GM23338 (cell line): Measurements from ENCODE around the gene WNT1. TPM values are rescaled to one million over a fixed set of nuclear protein-coding genes. Genes with fewer than 3 reads are reported as not detected.

Experiments used
- ATAC-seq: fragments of 200-7000 bp; cut with Tn5 transposase; 3 replicates; pipeline ENCODE4 v1.9.1; 2020
- DNase-seq: peaks from one replicate; pipeline ENCODE4 v3.0.0-alpha.2; 2015; ENCODE audit warnings: low spot score
- H2AFZ ChIP-seq: fragments of 200-600 bp; sonication (generic); 2 replicates; pipeline ENCODE4 v1.8.0; 2016; ENCODE audit warnings: antibody characterized with exemption, mild to moderate bottlenecking, moderate library complexity
- H3F3A ChIP-seq: fragments of 200-600 bp; sonication (generic); replicated peaks from 2 replicates; pipeline ENCODE4 v1.8.0; 2017; ENCODE audit warnings: antibody characterized with exemption, mixed run types, low read depth
- H3K27ac ChIP-seq: fragments of 200-600 bp; sonication (generic); 2 replicates; pipeline ENCODE4 v1.6.1; 2016; ENCODE audit warnings: low read depth
- H3K27me3 ChIP-seq: fragments of 200-600 bp; sonication (generic); 2 replicates; pipeline ENCODE4 v1.8.0; 2016; ENCODE audit warnings: mild to moderate bottlenecking, mixed run types, moderate library complexity; ENCODE audit not compliant: insufficient read depth
- H3K36me3 ChIP-seq: fragments of 200-600 bp; sonication (generic); 2 replicates; pipeline ENCODE4 v1.8.0; 2016; ENCODE audit warnings: mild to moderate bottlenecking; ENCODE audit not compliant: insufficient read depth
- H3K4me1 ChIP-seq: fragments of 200-600 bp; sonication (generic); 2 replicates; pipeline ENCODE4 v1.8.0; 2016; ENCODE audit warnings: mild to moderate bottlenecking, moderate library complexity; ENCODE audit not compliant: insufficient read depth
- H3K4me2 ChIP-seq: fragments of 200-600 bp; sonication (generic); 2 replicates; pipeline ENCODE4 v1.7.1; 2017; ENCODE audit warnings: mixed run types
- H3K4me3 ChIP-seq: fragments of 200-600 bp; sonication (generic); 2 replicates; pipeline ENCODE4 v1.6.1; 2016; ENCODE audit warnings: mixed run types
- H3K79me2 ChIP-seq: fragments of 200-600 bp; sonication (generic); replicated peaks from 2 replicates; pipeline ENCODE4 v1.8.0; 2017; ENCODE audit warnings: mild to moderate bottlenecking; ENCODE audit not compliant: insufficient read depth
- H3K9me2 ChIP-seq: fragments of 200-600 bp; sonication (generic); 2 replicates; pipeline ENCODE4 v1.8.0; 2017; ENCODE audit not compliant: insufficient read depth
- H4K20me1 ChIP-seq: fragments of 200-600 bp; sonication (generic); replicated peaks from 2 replicates; pipeline ENCODE4 v1.8.0; 2017; ENCODE audit warnings: mild to moderate bottlenecking; ENCODE audit not compliant: insufficient read depth
- H3K27ac Mint-ChIP-seq: 2 replicates; pipeline ENCODE4 v1.8.0; 2020; ENCODE audit warnings: inconsistent platforms, mild to moderate bottlenecking, moderate library complexity, mixed read lengths
- H3K27me3 Mint-ChIP-seq: 3 replicates; pipeline ENCODE4 v1.8.0; 2022; ENCODE audit warnings: low read depth, mild to moderate bottlenecking, moderate library complexity, mixed read lengths, inconsistent platforms; ENCODE audit not compliant: insufficient read depth, poor library complexity
- H3K36me3 Mint-ChIP-seq: 3 replicates; pipeline ENCODE4 v1.8.0; 2021; ENCODE audit warnings: low read depth, mild to moderate bottlenecking, inconsistent platforms, moderate library complexity, mixed read lengths
- H3K4me1 Mint-ChIP-seq: 3 replicates; pipeline ENCODE4 v1.8.0; 2020; ENCODE audit warnings: mild to moderate bottlenecking, inconsistent platforms, mixed read lengths
- H3K4me3 Mint-ChIP-seq: 3 replicates; pipeline ENCODE4 v1.8.0; 2021; ENCODE audit warnings: moderate library complexity, mild to moderate bottlenecking, inconsistent platforms, mixed read lengths
- H3K9me3 Mint-ChIP-seq: 3 replicates; pipeline ENCODE4 v1.8.0; 2020; ENCODE audit warnings: moderate library complexity, mild to moderate bottlenecking, inconsistent platforms, mixed read lengths
- CREB1 ChIP-seq: fragments of 250-450 bp; sonication (Bioruptor Pico); IDR thresholded peaks from 2 replicates; pipeline ENCODE4 v1.5.0; 2020; ENCODE audit warnings: low read depth, mild to moderate bottlenecking, moderate library complexity
- EZH2 ChIP-seq: fragments of 200-600 bp; sonication (generic); IDR thresholded peaks from one replicate; pipeline ENCODE4 v1.8.0; 2017; ENCODE audit warnings: antibody characterized with exemption, mild to moderate bottlenecking, low read depth; ENCODE audit not compliant: unreplicated experiment
- EZH2phosphoT487 ChIP-seq: fragments of 200-600 bp; sonication (generic); IDR thresholded peaks from one replicate; pipeline ENCODE4 v1.8.1; 2018; ENCODE audit warnings: antibody characterized with exemption; ENCODE audit not compliant: unreplicated experiment
- JUNB ChIP-seq: IDR thresholded peaks from one replicate; pipeline ENCODE4 v1.6.1; 2016; ENCODE audit warnings: antibody characterized with exemption; ENCODE audit not compliant: unreplicated experiment
- NANOG ChIP-seq: IDR thresholded peaks from 2 replicates; pipeline ENCODE4 v1.6.1; 2016; ENCODE audit warnings: antibody characterized with exemption, borderline replicate concordance
- STAT1 ChIP-seq: IDR thresholded peaks from one replicate; pipeline ENCODE4 v1.6.1; 2016; ENCODE audit warnings: antibody characterized with exemption; ENCODE audit not compliant: unreplicated experiment
- ZNF114 ChIP-seq: fragments of 250-450 bp; sonication (Bioruptor Pico); IDR thresholded peaks from 2 replicates; pipeline ENCODE4 v1.5.0; 2020; ENCODE audit warnings: mild to moderate bottlenecking, moderate library complexity
- ZNF331 ChIP-seq: fragments of 250-450 bp; sonication (Bioruptor Pico); IDR thresholded peaks from 2 replicates; pipeline ENCODE4 v1.5.0; 2020; ENCODE audit warnings: low read depth, mild to moderate bottlenecking, moderate library complexity
- polyA plus RNA-seq: library from polyadenylated mRNA; unstranded; fragments of >200 nt; fragmentation: Nextera tagmentation; extraction: Ambion mirVana; gene quantifications from 2 replicates; pipeline ENCODE4 v1.2.1, GENCODE V29; 2016
- total RNA-seq: library from RNA; depleted of rRNA; stranded (reverse); fragments of >200 nt; shearing (Covaris generic); gene quantifications from 2 replicates; pipeline ENCODE4 v1.2.3, GENCODE V29; 2014
- TF ChIP-seq, protein P1 (sequence below): IDR thresholded peaks from one replicate; pipeline ENCODE4 v1.6.1; 2018; ENCODE audit warnings: antibody characterized with exemption; ENCODE audit not compliant: unreplicated experiment
- TF ChIP-seq, protein P2 (sequence below), 2 experiments: fragments of 200-600 bp in 1 of 2; sonication (generic) in 1 of 2; conservative IDR thresholded peaks; 2 replicates each; pipeline versions ENCODE4 v1.5.1 to v1.6.1; 2016 to 2017; ENCODE audit warnings: antibody characterized with exemption in 2 of 2, low read depth in 2 of 2, mild to moderate bottlenecking in 2 of 2, moderate library complexity in 1 of 2
- TF ChIP-seq, protein P3 (sequence below): fragments of 250-450 bp; sonication (Bioruptor Pico); IDR thresholded peaks from 2 replicates; pipeline ENCODE4 v1.5.0; 2020; ENCODE audit warnings: mild to moderate bottlenecking, moderate library complexity
- TF ChIP-seq, protein P4 (sequence below): IDR thresholded peaks from 2 replicates; pipeline ENCODE4 v1.6.1; 2016; ENCODE audit warnings: antibody characterized with exemption

The WNT1 gene
- total and polyA plus RNA-seq, 2 experiments from 2014 or later: not detected

DNA sequence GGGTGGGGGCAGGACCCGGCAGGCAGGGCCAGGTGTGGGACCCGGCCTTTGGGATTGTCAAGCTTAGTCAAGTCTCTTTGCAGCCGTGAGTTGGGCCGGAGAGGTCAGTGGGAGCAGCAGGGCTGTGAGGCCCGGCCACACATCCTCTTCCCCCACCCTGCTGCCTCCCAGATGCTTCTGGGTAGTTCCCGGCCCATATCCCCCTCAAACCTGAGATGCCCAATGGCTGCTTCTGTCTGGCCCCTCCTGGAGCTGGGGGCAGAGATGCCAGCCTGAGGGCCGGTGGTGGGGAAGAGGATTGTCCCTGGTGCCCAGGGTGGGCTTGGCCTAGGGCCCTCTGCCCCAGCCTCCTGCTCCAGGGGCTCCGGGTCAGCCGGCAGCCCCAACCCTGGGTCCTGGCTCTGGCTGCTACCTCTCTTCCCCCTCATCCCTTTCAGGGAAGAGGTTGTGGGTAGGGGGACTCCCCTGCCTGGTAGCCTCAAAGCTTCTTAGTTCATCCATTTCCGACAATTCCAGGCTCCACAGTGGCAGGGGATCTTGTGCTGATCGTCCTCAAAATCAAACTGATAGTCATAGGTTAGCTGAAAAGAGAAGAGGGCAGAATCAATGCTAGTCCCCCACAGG, 43.3 kb downstream of the WNT1 start:
- no peak overlapping the region for H3K27ac Mint-ChIP-seq
- H3K27me3 Mint-ChIP-seq: peaks cover 11% of the 10 kb centered on the region
- DNase-seq (no peak), ATAC-seq (no peak)
- peaks cover 16% of the 10 kb centered on the region; the same call in 1 of the 2 replicates for H3F3A ChIP-seq
- H3K9me3 Mint-ChIP-seq: no peaks in the 10 kb centered on the region
- no peak overlapping the region for H3K27ac ChIP-seq
- peaks cover 50% of the 10 kb centered on the region for H3K36me3 Mint-ChIP-seq
- H3K4me3 Mint-ChIP-seq: no peak overlapping the region
- no peaks in the 10 kb centered on the region for H3K27me3 ChIP-seq
- H3K4me1 Mint-ChIP-seq: peaks cover 18% of the 10 kb centered on the region; the same call in 2 of the 3 replicates
- no peak for TF ChIP-seq NANOG
- TF ChIP-seq, protein P1, sequence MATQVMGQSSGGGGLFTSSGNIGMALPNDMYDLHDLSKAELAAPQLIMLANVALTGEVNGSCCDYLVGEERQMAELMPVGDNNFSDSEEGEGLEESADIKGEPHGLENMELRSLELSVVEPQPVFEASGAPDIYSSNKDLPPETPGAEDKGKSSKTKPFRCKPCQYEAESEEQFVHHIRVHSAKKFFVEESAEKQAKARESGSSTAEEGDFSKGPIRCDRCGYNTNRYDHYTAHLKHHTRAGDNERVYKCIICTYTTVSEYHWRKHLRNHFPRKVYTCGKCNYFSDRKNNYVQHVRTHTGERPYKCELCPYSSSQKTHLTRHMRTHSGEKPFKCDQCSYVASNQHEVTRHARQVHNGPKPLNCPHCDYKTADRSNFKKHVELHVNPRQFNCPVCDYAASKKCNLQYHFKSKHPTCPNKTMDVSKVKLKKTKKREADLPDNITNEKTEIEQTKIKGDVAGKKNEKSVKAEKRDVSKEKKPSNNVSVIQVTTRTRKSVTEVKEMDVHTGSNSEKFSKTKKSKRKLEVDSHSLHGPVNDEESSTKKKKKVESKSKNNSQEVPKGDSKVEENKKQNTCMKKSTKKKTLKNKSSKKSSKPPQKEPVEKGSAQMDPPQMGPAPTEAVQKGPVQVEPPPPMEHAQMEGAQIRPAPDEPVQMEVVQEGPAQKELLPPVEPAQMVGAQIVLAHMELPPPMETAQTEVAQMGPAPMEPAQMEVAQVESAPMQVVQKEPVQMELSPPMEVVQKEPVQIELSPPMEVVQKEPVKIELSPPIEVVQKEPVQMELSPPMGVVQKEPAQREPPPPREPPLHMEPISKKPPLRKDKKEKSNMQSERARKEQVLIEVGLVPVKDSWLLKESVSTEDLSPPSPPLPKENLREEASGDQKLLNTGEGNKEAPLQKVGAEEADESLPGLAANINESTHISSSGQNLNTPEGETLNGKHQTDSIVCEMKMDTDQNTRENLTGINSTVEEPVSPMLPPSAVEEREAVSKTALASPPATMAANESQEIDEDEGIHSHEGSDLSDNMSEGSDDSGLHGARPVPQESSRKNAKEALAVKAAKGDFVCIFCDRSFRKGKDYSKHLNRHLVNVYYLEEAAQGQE: no peak
- no peak for TF ChIP-seq ZNF114 (CRISPR knock-in tag)
- TF ChIP-seq, protein P2, sequence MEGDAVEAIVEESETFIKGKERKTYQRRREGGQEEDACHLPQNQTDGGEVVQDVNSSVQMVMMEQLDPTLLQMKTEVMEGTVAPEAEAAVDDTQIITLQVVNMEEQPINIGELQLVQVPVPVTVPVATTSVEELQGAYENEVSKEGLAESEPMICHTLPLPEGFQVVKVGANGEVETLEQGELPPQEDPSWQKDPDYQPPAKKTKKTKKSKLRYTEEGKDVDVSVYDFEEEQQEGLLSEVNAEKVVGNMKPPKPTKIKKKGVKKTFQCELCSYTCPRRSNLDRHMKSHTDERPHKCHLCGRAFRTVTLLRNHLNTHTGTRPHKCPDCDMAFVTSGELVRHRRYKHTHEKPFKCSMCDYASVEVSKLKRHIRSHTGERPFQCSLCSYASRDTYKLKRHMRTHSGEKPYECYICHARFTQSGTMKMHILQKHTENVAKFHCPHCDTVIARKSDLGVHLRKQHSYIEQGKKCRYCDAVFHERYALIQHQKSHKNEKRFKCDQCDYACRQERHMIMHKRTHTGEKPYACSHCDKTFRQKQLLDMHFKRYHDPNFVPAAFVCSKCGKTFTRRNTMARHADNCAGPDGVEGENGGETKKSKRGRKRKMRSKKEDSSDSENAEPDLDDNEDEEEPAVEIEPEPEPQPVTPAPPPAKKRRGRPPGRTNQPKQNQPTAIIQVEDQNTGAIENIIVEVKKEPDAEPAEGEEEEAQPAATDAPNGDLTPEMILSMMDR (conservative IDR thresholded peaks at IDR 0.05; ENCODE audit: low read depth in 2 of 2): no peak
- TF ChIP-seq, protein P3, sequence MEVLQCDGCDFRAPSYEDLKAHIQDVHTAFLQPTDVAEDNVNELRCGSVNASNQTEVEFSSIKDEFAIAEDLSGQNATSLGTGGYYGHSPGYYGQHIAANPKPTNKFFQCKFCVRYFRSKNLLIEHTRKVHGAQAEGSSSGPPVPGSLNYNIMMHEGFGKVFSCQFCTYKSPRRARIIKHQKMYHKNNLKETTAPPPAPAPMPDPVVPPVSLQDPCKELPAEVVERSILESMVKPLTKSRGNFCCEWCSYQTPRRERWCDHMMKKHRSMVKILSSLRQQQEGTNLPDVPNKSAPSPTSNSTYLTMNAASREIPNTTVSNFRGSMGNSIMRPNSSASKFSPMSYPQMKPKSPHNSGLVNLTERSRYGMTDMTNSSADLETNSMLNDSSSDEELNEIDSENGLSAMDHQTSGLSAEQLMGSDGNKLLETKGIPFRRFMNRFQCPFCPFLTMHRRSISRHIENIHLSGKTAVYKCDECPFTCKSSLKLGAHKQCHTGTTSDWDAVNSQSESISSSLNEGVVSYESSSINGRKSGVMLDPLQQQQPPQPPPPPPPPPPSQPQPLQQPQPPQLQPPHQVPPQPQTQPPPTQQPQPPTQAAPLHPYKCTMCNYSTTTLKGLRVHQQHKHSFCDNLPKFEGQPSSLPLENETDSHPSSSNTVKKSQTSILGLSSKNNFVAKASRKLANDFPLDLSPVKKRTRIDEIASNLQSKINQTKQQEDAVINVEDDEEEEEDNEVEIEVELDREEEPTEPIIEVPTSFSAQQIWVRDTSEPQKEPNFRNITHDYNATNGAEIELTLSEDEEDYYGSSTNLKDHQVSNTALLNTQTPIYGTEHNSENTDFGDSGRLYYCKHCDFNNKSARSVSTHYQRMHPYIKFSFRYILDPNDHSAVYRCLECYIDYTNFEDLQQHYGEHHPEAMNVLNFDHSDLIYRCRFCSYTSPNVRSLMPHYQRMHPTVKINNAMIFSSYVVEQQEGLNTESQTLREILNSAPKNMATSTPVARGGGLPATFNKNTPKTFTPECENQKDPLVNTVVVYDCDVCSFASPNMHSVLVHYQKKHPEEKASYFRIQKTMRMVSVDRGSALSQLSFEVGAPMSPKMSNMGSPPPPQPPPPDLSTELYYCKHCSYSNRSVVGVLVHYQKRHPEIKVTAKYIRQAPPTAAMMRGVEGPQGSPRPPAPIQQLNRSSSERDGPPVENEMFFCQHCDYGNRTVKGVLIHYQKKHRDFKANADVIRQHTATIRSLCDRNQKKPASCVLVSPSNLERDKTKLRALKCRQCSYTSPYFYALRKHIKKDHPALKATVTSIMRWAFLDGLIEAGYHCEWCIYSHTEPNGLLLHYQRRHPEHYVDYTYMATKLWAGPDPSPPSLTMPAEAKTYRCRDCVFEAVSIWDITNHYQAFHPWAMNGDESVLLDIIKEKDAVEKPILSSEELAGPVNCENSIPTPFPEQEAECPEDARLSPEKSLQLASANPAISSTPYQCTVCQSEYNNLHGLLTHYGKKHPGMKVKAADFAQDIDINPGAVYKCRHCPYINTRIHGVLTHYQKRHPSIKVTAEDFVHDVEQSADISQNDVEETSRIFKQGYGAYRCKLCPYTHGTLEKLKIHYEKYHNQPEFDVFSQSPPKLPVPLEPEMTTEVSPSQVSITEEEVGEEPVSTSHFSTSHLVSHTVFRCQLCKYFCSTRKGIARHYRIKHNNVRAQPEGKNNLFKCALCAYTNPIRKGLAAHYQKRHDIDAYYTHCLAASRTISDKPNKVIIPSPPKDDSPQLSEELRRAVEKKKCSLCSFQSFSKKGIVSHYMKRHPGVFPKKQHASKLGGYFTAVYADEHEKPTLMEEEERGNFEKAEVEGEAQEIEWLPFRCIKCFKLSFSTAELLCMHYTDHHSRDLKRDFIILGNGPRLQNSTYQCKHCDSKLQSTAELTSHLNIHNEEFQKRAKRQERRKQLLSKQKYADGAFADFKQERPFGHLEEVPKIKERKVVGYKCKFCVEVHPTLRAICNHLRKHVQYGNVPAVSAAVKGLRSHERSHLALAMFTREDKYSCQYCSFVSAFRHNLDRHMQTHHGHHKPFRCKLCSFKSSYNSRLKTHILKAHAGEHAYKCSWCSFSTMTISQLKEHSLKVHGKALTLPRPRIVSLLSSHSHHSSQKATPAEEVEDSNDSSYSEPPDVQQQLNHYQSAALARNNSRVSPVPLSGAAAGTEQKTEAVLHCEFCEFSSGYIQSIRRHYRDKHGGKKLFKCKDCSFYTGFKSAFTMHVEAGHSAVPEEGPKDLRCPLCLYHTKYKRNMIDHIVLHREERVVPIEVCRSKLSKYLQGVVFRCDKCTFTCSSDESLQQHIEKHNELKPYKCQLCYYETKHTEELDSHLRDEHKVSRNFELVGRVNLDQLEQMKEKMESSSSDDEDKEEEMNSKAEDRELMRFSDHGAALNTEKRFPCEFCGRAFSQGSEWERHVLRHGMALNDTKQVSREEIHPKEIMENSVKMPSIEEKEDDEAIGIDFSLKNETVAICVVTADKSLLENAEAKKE (CRISPR knock-in tag): no peak
- TF ChIP-seq, protein P4, sequence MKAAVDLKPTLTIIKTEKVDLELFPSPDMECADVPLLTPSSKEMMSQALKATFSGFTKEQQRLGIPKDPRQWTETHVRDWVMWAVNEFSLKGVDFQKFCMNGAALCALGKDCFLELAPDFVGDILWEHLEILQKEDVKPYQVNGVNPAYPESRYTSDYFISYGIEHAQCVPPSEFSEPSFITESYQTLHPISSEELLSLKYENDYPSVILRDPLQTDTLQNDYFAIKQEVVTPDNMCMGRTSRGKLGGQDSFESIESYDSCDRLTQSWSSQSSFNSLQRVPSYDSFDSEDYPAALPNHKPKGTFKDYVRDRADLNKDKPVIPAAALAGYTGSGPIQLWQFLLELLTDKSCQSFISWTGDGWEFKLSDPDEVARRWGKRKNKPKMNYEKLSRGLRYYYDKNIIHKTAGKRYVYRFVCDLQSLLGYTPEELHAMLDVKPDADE: no peak
- no peak for TF ChIP-seq STAT1
- no peak for TF ChIP-seq EZH2
- no peak for TF ChIP-seq ZNF331 (CRISPR knock-in tag)
- no peak for TF ChIP-seq CREB1
- no peak for TF ChIP-seq JUNB
- TF ChIP-seq EZH2phosphoT487: no peak
- peaks cover 5% of the 10 kb centered on the region; the same call in 1 of the 2 replicates for H3K4me1 ChIP-seq
- H4K20me1 ChIP-seq: peaks cover 15% of the 10 kb centered on the region
- H3K4me2 ChIP-seq: no peak overlapping the region
- no peak overlapping the region for H2AFZ ChIP-seq
- no peaks in the 10 kb centered on the region for H3K9me2 ChIP-seq
- H3K36me3 ChIP-seq: peaks cover 39% of the 10 kb centered on the region
- H3K4me3 ChIP-seq: no peak overlapping the region
- no peaks in the 10 kb centered on the region for H3K79me2 ChIP-seq
